ENCODE data around the gene ADIPOQ.

GRCh38 chr3:186857743-186858142 lies 15.2 kb downstream of the ADIPOQ start:
- TF ChIP-seq CTCF (IDR thresholded peaks at IDR 0.05 in 8 of 11, conservative IDR thresholded peaks at IDR 0.05 in 3 of 11): no peak
- TF ChIP-seq POLR2AphosphoS5 (IDR thresholded peaks at IDR 0.05): no peak

Measured in spleen (tissue), 7 donors.